Measurements from ENCODE around the gene WNT2. TPM values are rescaled to one million over a fixed set of nuclear protein-coding genes. Genes with fewer than 3 reads are reported as not detected.

WNT2 gene
- polyA plus RNA-seq, 1 donor (not counting 4 experiments of a cell fraction or from before 2014, with no cell fraction given) = not detected

DNA sequence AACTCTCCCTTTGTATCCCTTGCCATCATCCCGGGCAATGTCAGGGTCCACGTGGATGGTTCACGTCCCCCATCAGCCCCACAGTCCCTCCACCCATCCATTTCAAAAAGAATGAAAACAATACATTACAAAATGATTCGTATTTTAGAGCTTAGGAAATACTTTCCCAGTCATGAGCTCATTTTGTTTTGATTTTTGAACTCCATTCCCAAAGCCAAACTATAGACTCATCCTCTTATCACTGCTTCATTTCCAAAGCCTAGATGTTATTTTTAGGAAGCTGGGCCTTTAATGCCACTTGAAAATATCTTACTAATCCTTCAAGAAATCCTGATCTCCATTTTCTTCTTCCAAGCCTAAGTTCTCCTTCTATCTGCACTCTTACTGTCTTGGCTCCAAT, 72.1 kb downstream of the WNT2 start:
- dilution Hi-C loops (cut with MboI; ENCODE audit: extremely low pct_ligation_motif_present, low sequenced_read_pairs) = no loop called here
- no peak overlapping the region for H3K4me3 ChIP-seq (ENCODE audit: control insufficient read depth in 2 of 3, extremely low read depth in 1 of 3, insufficient read depth in 2 of 3, low read depth in 1 of 3, low read length in 3 of 3)
- TF ChIP-seq EZH2 (IDR thresholded peaks at IDR 0.05; ENCODE audit: low read length) = no peak
- TF ChIP-seq, protein P1, sequence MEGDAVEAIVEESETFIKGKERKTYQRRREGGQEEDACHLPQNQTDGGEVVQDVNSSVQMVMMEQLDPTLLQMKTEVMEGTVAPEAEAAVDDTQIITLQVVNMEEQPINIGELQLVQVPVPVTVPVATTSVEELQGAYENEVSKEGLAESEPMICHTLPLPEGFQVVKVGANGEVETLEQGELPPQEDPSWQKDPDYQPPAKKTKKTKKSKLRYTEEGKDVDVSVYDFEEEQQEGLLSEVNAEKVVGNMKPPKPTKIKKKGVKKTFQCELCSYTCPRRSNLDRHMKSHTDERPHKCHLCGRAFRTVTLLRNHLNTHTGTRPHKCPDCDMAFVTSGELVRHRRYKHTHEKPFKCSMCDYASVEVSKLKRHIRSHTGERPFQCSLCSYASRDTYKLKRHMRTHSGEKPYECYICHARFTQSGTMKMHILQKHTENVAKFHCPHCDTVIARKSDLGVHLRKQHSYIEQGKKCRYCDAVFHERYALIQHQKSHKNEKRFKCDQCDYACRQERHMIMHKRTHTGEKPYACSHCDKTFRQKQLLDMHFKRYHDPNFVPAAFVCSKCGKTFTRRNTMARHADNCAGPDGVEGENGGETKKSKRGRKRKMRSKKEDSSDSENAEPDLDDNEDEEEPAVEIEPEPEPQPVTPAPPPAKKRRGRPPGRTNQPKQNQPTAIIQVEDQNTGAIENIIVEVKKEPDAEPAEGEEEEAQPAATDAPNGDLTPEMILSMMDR (optimal IDR thresholded peaks at IDR 0.05 in 1 of 3, IDR thresholded peaks at IDR 0.05 in 1 of 3, conservative IDR thresholded peaks at IDR 0.05 in 1 of 3; ENCODE audit: extremely low read depth in 1 of 3, insufficient read depth in 2 of 3, low read length in 3 of 3) = no peak
- H3K9ac ChIP-seq (ENCODE audit: control insufficient read depth, extremely low read depth, insufficient read depth, low read length) = no peak overlapping the region
- H3K27me3 ChIP-seq (ENCODE audit: control insufficient read depth, extremely low read depth, insufficient read depth, low read length) = no peaks in the 10 kb centered on the region
- no peaks in the 10 kb centered on the region for H3K4me1 ChIP-seq (ENCODE audit: control insufficient read depth, extremely low read depth, insufficient read depth, low read length)
- no peak overlapping the region for H3K4me2 ChIP-seq (ENCODE audit: control insufficient read depth, extremely low read depth, insufficient read depth, low read depth, low read length)
- DNase-seq (ENCODE audit: low read depth, low spot score) (no peak), FAIRE-seq (no peak)
- H2AFZ ChIP-seq (ENCODE audit: control insufficient read depth, low read length) = no peak overlapping the region
- H4K20me1 ChIP-seq (ENCODE audit: control insufficient read depth, extremely low read depth, insufficient read depth, low read length) = no peaks in the 10 kb centered on the region
- H3K79me2 ChIP-seq (ENCODE audit: control insufficient read depth, insufficient read depth, low read length) = no peaks in the 10 kb centered on the region
- no peaks in the 10 kb centered on the region for H3K36me3 ChIP-seq (ENCODE audit: control insufficient read depth in 2 of 2, extremely low read depth in 1 of 2, insufficient read depth in 2 of 2, low read length in 2 of 2)
- no peak overlapping the region for H3K27ac ChIP-seq (ENCODE audit: control insufficient read depth, insufficient read depth, low read length)
- no peaks in the 10 kb centered on the region for H3K9me3 ChIP-seq (ENCODE audit: control insufficient read depth, low read depth, low read length)
- no peaks in the 10 kb centered on the region for H3K9me1 ChIP-seq (ENCODE audit: control insufficient read depth, extremely low read depth, insufficient read depth, low read length)

DNA sequence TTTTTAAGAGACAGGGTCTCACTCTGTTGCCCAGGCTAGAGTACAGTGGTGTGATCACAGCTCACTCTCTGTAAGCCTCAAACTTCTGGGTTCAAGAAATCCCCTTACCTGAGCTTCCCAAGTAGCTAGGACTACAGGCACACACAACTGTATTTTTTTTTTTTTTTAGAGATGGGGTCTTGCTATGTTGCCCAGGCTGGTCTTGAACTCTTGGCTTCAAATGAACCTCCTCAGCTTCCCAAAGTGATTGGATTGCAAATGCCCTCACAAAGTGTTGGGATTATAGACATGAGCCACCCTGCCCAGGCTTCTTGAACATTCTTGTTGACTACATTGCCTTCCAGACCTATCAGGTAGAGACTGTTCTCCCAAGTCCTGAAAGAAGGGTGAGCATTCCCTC, 72.6 kb downstream of the WNT2 start:
- Histone ChIP-seq H3K27me3 (ENCODE audit: control insufficient read depth, extremely low read depth, insufficient read depth, low read length) (no peaks in the 10 kb centered on the region), H4K20me1 (ENCODE audit: control insufficient read depth, extremely low read depth, insufficient read depth, low read length) (no peaks in the 10 kb centered on the region), H3K79me2 (ENCODE audit: control insufficient read depth, insufficient read depth, low read length) (no peaks in the 10 kb centered on the region), H3K4me1 (ENCODE audit: control insufficient read depth, extremely low read depth, insufficient read depth, low read length) (no peaks in the 10 kb centered on the region), H3K9ac (ENCODE audit: control insufficient read depth, extremely low read depth, insufficient read depth, low read length) (no peak overlapping the region), H3K9me3 (ENCODE audit: control insufficient read depth, low read depth, low read length) (no peaks in the 10 kb centered on the region), H3K9me1 (ENCODE audit: control insufficient read depth, extremely low read depth, insufficient read depth, low read length) (no peaks in the 10 kb centered on the region), H3K27ac (ENCODE audit: control insufficient read depth, insufficient read depth, low read length) (no peak overlapping the region), H3K4me3 (ENCODE audit: control insufficient read depth in 2 of 3, extremely low read depth in 1 of 3, insufficient read depth in 2 of 3, low read depth in 1 of 3, low read length in 3 of 3) (no peak overlapping the region), H3K4me2 (ENCODE audit: control insufficient read depth, extremely low read depth, insufficient read depth, low read depth, low read length) (no peak overlapping the region), H2AFZ (ENCODE audit: control insufficient read depth, low read length) (no peak overlapping the region), H3K36me3 (ENCODE audit: control insufficient read depth in 2 of 2, extremely low read depth in 1 of 2, insufficient read depth in 2 of 2, low read length in 2 of 2) (no peaks in the 10 kb centered on the region)
- DNase-seq (ENCODE audit: low read depth, low spot score) = no peak
- no peak for FAIRE-seq
- no peak for TF ChIP-seq EZH2 (IDR thresholded peaks at IDR 0.05; ENCODE audit: low read length)
- TF ChIP-seq, protein P1 (optimal IDR thresholded peaks at IDR 0.05 in 1 of 3, IDR thresholded peaks at IDR 0.05 in 1 of 3, conservative IDR thresholded peaks at IDR 0.05 in 1 of 3; ENCODE audit: extremely low read depth in 1 of 3, insufficient read depth in 2 of 3, low read length in 3 of 3) = no peak
- dilution Hi-C loops (cut with MboI; ENCODE audit: extremely low pct_ligation_motif_present, low sequenced_read_pairs) = no loop called here
